GM12801 (cell line): Measurements from ENCODE around the gene C16orf74.

ENCODE experiments used
- CTCF ChIP-seq: IDR thresholded peaks from one replicate; pipeline ENCODE4 v1.5.1; 2011; ENCODE audit warnings: control low read depth; ENCODE audit not compliant: insufficient read length; ENCODE audit errors: extremely low read depth

The C16orf74 gene

GRCh38 chr16:85794696-85795095 lies 43.8 kb upstream of the C16orf74 start:
- TF ChIP-seq CTCF: no peak

- no peak for TF ChIP-seq CTCF
These were observed 42.9 kb upstream of the C16orf74 start for GRCh38 chr16:85793662-85794298.

GRCh38 chr16:85789773-85790172 lies 38.9 kb upstream of the C16orf74 start:
- TF ChIP-seq CTCF: no peak

- TF ChIP-seq CTCF: no peak
These were observed 37.9 kb upstream of the C16orf74 start for GRCh38 chr16:85788819-85789218.

GRCh38 chr16:85785927-85786326 lies 35.0 kb upstream of the C16orf74 start:
- no peak for TF ChIP-seq CTCF

GRCh38 chr16:85784813-85785212 lies 33.9 kb upstream of the C16orf74 start:
- no peak for TF ChIP-seq CTCF

- TF ChIP-seq CTCF: no peak
These were observed 32.5 kb upstream of the C16orf74 start for GRCh38 chr16:85783441-85783840.
